H1 (cell line): ENCODE measurements around the gene DNAL1. TPM values are rescaled to one million over a fixed set of nuclear protein-coding genes. Genes with fewer than 3 reads are reported as not detected.

ENCODE experiments used
- CTCF ChIA-PET: fragments of 300-600 bp; sonication (Branson Sonifier 250); formaldehyde crosslinking; loops from one replicate; lab custom pipeline; 2021; ENCODE audit not compliant: partially characterized antibody; lab: Charles Lee
- POLR2A ChIA-PET: fragments of 300-600 bp; sonication (Branson Sonifier 250); formaldehyde crosslinking; loops from one replicate; lab custom pipeline; 2021; ENCODE audit warnings: inconsistent platforms; ENCODE audit not compliant: partially characterized antibody; lab: Charles Lee
- DNase-seq, 2 experiments: peaks; one replicate each; pipeline versions ENCODE4 v3.0.0 to v3.0.0-alpha.2; 2010 to 2022; ENCODE audit warnings: low spot score in 2 of 2, low read depth in 1 of 2, mixed read lengths in 1 of 2
- FAIRE-seq: peaks from 2 replicates; lab custom pipeline; 2011; peaks lifted over from hg19 to GRCh38; lab: Jason Lieb, UNC
- H2AFZ ChIP-seq: 2 replicates; pipeline ENCODE4 v1.8.1; 2012; ENCODE audit warnings: low read length, inconsistent platforms
- H2AK5ac ChIP-seq: 2 replicates; pipeline ENCODE4 v1.6.1; 2013; ENCODE audit warnings: low read depth, low read length
- H2BK120ac ChIP-seq: replicated peaks from 2 replicates; pipeline ENCODE3; 2013; ENCODE audit warnings: low read depth, low read length, inconsistent platforms
- H2BK12ac ChIP-seq: 2 replicates; pipeline ENCODE4 v1.6.1; 2013; ENCODE audit warnings: low read depth, low read length
- H2BK15ac ChIP-seq: 2 replicates; pipeline ENCODE4 v1.6.1; 2013; ENCODE audit warnings: low read length
- H2BK20ac ChIP-seq: 2 replicates; pipeline ENCODE4 v1.6.1; 2013; ENCODE audit warnings: low read length
- H2BK5ac ChIP-seq: 2 replicates; pipeline ENCODE4 v1.6.1; 2013; ENCODE audit warnings: low read depth, low read length
- H3K14ac ChIP-seq: 2 replicates; pipeline ENCODE4 v1.6.1; 2013; ENCODE audit warnings: inconsistent platforms; ENCODE audit not compliant: insufficient read length
- H3K18ac ChIP-seq: 2 replicates; pipeline ENCODE4 v1.6.1; 2013; ENCODE audit warnings: low read length; ENCODE audit errors: extremely low read depth
- H3K23ac ChIP-seq: 2 replicates; pipeline ENCODE4 v1.6.1; 2013; ENCODE audit warnings: inconsistent platforms; ENCODE audit not compliant: insufficient read length
- H3K23me2 ChIP-seq: 2 replicates; pipeline ENCODE4 v1.6.1; 2013; ENCODE audit warnings: low read depth, low read length
- H3K27ac ChIP-seq: 2 replicates; pipeline ENCODE4 v1.6.1; 2011; ENCODE audit warnings: low read depth, low read length, inconsistent platforms
- H3K27me3 ChIP-seq, 4 experiments: replicated peaks in 1 of 4; 1 replicate in 1 of 4; 2 replicates in 3 of 4; pipeline versions ENCODE4 v1.6.1 to v1.8.1; 2011 to 2013; ENCODE audit warnings: low read length in 3 of 4, mild to moderate bottlenecking in 3 of 4, inconsistent platforms in 2 of 4, mixed read lengths in 2 of 4, moderate library complexity in 1 of 4; ENCODE audit not compliant: control insufficient read depth in 3 of 4, insufficient read depth in 3 of 4; ENCODE audit errors: extremely low read depth in 1 of 4
- H3K36me3 ChIP-seq, 4 experiments: 2 replicates each; pipeline versions ENCODE4 v1.6.1 to v1.8.1; 2011 to 2013; ENCODE audit warnings: mild to moderate bottlenecking in 4 of 4, low read length in 3 of 4, moderate library complexity in 2 of 4, control low read depth in 1 of 4, inconsistent platforms in 1 of 4; ENCODE audit not compliant: insufficient read depth in 4 of 4, control insufficient read depth in 2 of 4
- H3K4ac ChIP-seq: replicated peaks from 2 replicates; pipeline ENCODE3; 2013; ENCODE audit warnings: low read length, low read depth, mixed read lengths, inconsistent platforms; ENCODE audit not compliant: insufficient read length
- H3K4me1 ChIP-seq, 4 experiments: replicated peaks in 1 of 4; 1 replicate in 1 of 4; 2 replicates in 3 of 4; pipeline versions ENCODE4 v1.6.1 to v1.8.1; 2011 to 2013; ENCODE audit warnings: low read length in 3 of 4, inconsistent platforms in 2 of 4, mixed read lengths in 1 of 4; ENCODE audit not compliant: insufficient read depth in 4 of 4, control insufficient read depth in 3 of 4
- H3K4me2 ChIP-seq, 2 experiments: 2 replicates each; pipeline versions ENCODE4 v1.6.1 to v1.8.1; 2011 to 2013; ENCODE audit warnings: low read depth in 2 of 2, low read length in 2 of 2, control low read depth in 1 of 2, inconsistent platforms in 1 of 2, mild to moderate bottlenecking in 1 of 2; ENCODE audit not compliant: insufficient read depth in 1 of 2
- H3K4me3 ChIP-seq, 4 experiments: fragments of 200-600, 300-600 bp in 1 of 4; sonication (generic), shearing (Covaris generic), sonication (Bioruptor Twin) in 1 of 4; 2 replicates each; pipeline versions ENCODE4 v1.5.1 to v1.8.1; 2011 to 2016; ENCODE audit warnings: low read length in 4 of 4, low read depth in 3 of 4, control low read depth in 2 of 4, inconsistent platforms in 2 of 4, mild to moderate bottlenecking in 2 of 4, mixed read lengths in 1 of 4, moderate library complexity in 1 of 4; ENCODE audit not compliant: insufficient read depth in 2 of 4; ENCODE audit errors: extremely low read depth in 1 of 4
- H3K56ac ChIP-seq: replicated peaks from 2 replicates; pipeline ENCODE3; 2013; ENCODE audit warnings: low read depth, mild to moderate bottlenecking, mixed read lengths, low read length, inconsistent platforms; ENCODE audit not compliant: insufficient read length
- H3K79me1 ChIP-seq: 2 replicates; pipeline ENCODE4 v1.6.1; 2013; ENCODE audit warnings: low read depth, low read length, control low read depth
- H3K79me2 ChIP-seq, 2 experiments: 2 replicates each; pipeline versions ENCODE4 v1.6.1 to v1.8.1; 2012 to 2013; ENCODE audit warnings: low read length in 2 of 2, mild to moderate bottlenecking in 2 of 2, inconsistent platforms in 1 of 2; ENCODE audit not compliant: insufficient read depth in 2 of 2, control insufficient read depth in 1 of 2
- H3K9ac ChIP-seq, 4 experiments: replicated peaks in 1 of 4; 1 replicate in 1 of 4; 2 replicates in 3 of 4; pipeline versions ENCODE4 v1.6.1 to v1.8.1; 2011 to 2013; ENCODE audit warnings: low read depth in 3 of 4, low read length in 3 of 4, control low read depth in 2 of 4, mild to moderate bottlenecking in 2 of 4, moderate library complexity in 2 of 4, inconsistent platforms in 1 of 4; ENCODE audit errors: extremely low read depth in 1 of 4
- H3K9me3 ChIP-seq, 2 experiments: 2 replicates each; pipeline versions ENCODE4 v1.6.1 to v1.8.1; 2012 to 2013; ENCODE audit warnings: mild to moderate bottlenecking in 2 of 2, moderate library complexity in 2 of 2, control low read depth in 1 of 2, inconsistent platforms in 1 of 2, low read depth in 1 of 2, low read length in 1 of 2, mixed read lengths in 1 of 2; ENCODE audit not compliant: insufficient read depth in 2 of 2
- H4K20me1 ChIP-seq, 2 experiments: replicated peaks in 1 of 2; 2 replicates each; pipeline versions ENCODE3 to v1.8.1; 2011 to 2013; ENCODE audit warnings: inconsistent platforms in 2 of 2, low read length in 2 of 2, mild to moderate bottlenecking in 1 of 2; ENCODE audit not compliant: insufficient read depth in 2 of 2, control insufficient read depth in 1 of 2
- H4K5ac ChIP-seq: 2 replicates; pipeline ENCODE4 v1.6.1; 2013; ENCODE audit warnings: low read length, low read depth, mixed read lengths, inconsistent platforms; ENCODE audit not compliant: insufficient read length
- H4K8ac ChIP-seq: 2 replicates; pipeline ENCODE4 v1.8.0; 2013; ENCODE audit warnings: mild to moderate bottlenecking, moderate library complexity, low read length, inconsistent platforms; ENCODE audit not compliant: insufficient read depth; ENCODE audit errors: extremely low read depth
- H4K91ac ChIP-seq: replicated peaks from 2 replicates; pipeline ENCODE3; 2013; ENCODE audit warnings: low read length, mixed read lengths, inconsistent platforms; ENCODE audit not compliant: insufficient read length
- RBBP5 ChIP-seq: IDR thresholded peaks from 2 replicates; pipeline ENCODE4 v1.7.1; 2012; ENCODE audit warnings: low read depth, mild to moderate bottlenecking, inconsistent platforms, low read length, moderate library complexity, borderline replicate concordance
- SP2 ChIP-seq: IDR thresholded peaks from 2 replicates; pipeline ENCODE4 v1.6.1; 2012; ENCODE audit warnings: mild to moderate bottlenecking, low read length, inconsistent platforms
- TAF1 ChIP-seq: IDR thresholded peaks from 2 replicates; pipeline ENCODE4 v1.6.1; 2011; ENCODE audit warnings: mild to moderate bottlenecking, low read depth, low read length
- WGBS, 2 experiments: shearing (Covaris generic) in 1 of 2; methylation state at CpG; one replicate each; pipeline versions ENCODE4 v1.1.6 to v1.1.7; 2013 to 2015; ENCODE audit warnings: low lambda C conversion rate in 2 of 2, mixed read lengths in 2 of 2, inconsistent platforms in 1 of 2, low coverage in 1 of 2, missing lambda C conversion rate in 1 of 2; ENCODE audit not compliant: insufficient replicate concordance in 2 of 2, insufficient coverage in 1 of 2, insufficient read length in 1 of 2; ENCODE audit errors: extremely low coverage in 1 of 2, missing lambda C conversion rate in 1 of 2; 5-methylcytosine and 5-hydroxymethylcytosine counted together
- polyA plus RNA-seq, 7 experiments: library from polyadenylated mRNA; depleted of rRNA in 3 of 7; stranded (reverse) in 5 of 7; unstranded in 2 of 7; fragments of >200 nt in 5 of 7; fragments of 200-250 nt in 2 of 7; gene quantifications; 1 replicate in 5 of 7; 2 replicates in 1 of 7; 4 replicates in 1 of 7; pipeline versions ENCODE4 v1.2.1 to v1.2.3, GENCODE V29; 2011 to 2013; ENCODE audit warnings: missing spikeins in 2 of 7, mixed read lengths in 2 of 7
- total RNA-seq: library from RNA; stranded (reverse); fragmentation: NEBNext Ultra II Directional; extraction: Animal tissue kit (Norgen Biotek cat#: 25700); gene quantifications from 2 replicates; pipeline ENCODE4 v1.2.1, GENCODE V29; 2021

DNAL1 gene
- total and polyA plus RNA-seq, 2 of the 8 experiments (the other 6 are each of a cell fraction or from before 2014, with no cell fraction given) = 2.8 to 16.8 TPM

GRCh38 chr14:73717711-73718417 is 73.1 kb downstream of the DNAL1 start:
- peaks cover 27% of the 10 kb centered on the region for H3K23me2 ChIP-seq
- H4K8ac ChIP-seq = 0 out of 2 replicates have a peak overlapping the region, but pooled peaks have one; percentile 4
- H3K23ac ChIP-seq = no peak overlapping the region
- H3K4ac ChIP-seq = peak overlapping the region; percentile 82
- peak; percentile 36 for FAIRE-seq
- peaks cover 5% of the 10 kb centered on the region; the same call in 1 of the 2 replicates for H3K79me1 ChIP-seq
- peaks cover 0 to 6% (median 2%) of the 10 kb centered on the region in 4 experiments; a peak in 3 of 7 replicates for H3K27me3 ChIP-seq
- peaks cover 16 to 32% (median 24%) of the 10 kb centered on the region in 4 experiments for H3K4me1 ChIP-seq
- H2BK120ac ChIP-seq = no peak overlapping the region
- TF ChIP-seq SP2 (no peak), TAF1 (peak; percentile 29; the same call in 1 of the 2 replicates), RBBP5 (0 out of 2 replicates have a peak, but pooled peaks have one; percentile 35)
- 0 out of 2 replicates have a peak overlapping the region, but pooled peaks have one; percentile 81 for H2BK15ac ChIP-seq
- H2BK12ac ChIP-seq = peak overlapping the region; percentile 84
- no peak overlapping the region for H4K5ac ChIP-seq
- ChIA-PET CTCF (interaction anchor here (0.8 to 1.8 kb wide), 11 partner anchors 9 to 196 kb away, joined by 3 to 10 read pairs (median 3); no protein-coding TSS in a partner anchor), POLR2A (interaction anchor here (0.6 to 3.4 kb wide), 6 partner anchors 10 to 592 kb away, joined by 3 to 11 read pairs (median 4); partner anchors contain the start of gene PTGR2)
- DNase-seq = peak in 1 of 2 experiments; percentile 69
- 0 out of 2 replicates have a peak overlapping the region, but pooled peaks have one; percentile 24 for H2BK5ac ChIP-seq
- no peak overlapping the region for H2AFZ ChIP-seq
- H3K14ac ChIP-seq = no peak overlapping the region
- H3K9me3 ChIP-seq = no peaks in the 10 kb centered on the region
- H3K4me3 ChIP-seq = peak overlapping the region; percentile 43 to 79 (median 66)
- H4K91ac ChIP-seq = peak overlapping the region; percentile 67
- peak overlapping the region; percentile 83 to 95 for H3K4me2 ChIP-seq
- H3K9ac ChIP-seq = peak overlapping the region in 2 of 4 experiments; percentile 49 to 57; a peak in 3 of 7 replicates
- H3K56ac ChIP-seq = no peak overlapping the region
- H2BK20ac ChIP-seq = no peak overlapping the region
- H3K18ac ChIP-seq = peak overlapping the region; percentile 87
- no peak overlapping the region; the same call in 1 of the 2 replicates for H2AK5ac ChIP-seq
- H4K20me1 ChIP-seq = peaks cover 4 to 8% of the 10 kb centered on the region in 2 experiments
- 52% methylated on average over 18 of the region's 20 CpGs; no CpG with 5 or more reads in 1 of the 2 experiments for WGBS, 2 experiments
- H3K36me3 ChIP-seq = peaks cover 0 to 6% (median 0%) of the 10 kb centered on the region in 4 experiments; a peak in 1 of 8 replicates
- peaks cover 0 to 8% of the 10 kb centered on the region in 2 experiments; a peak in 2 of 4 replicates for H3K79me2 ChIP-seq
- H3K27ac ChIP-seq = no peak overlapping the region
